DOHH2 (cell line): ENCODE data around the gene ATP7A.

Source experiments
- EZH2phosphoT487 ChIP-seq: fragments of 200-600 bp; sonication (generic); IDR thresholded peaks from 2 replicates; pipeline ENCODE4 v1.6.1; 2017; ENCODE audit warnings: borderline replicate concordance, mild to moderate bottlenecking, antibody characterized with exemption, low read length, moderate library complexity, mixed read lengths
- TF ChIP-seq, protein P1 (sequence below): fragments of 200-600 bp; sonication (generic); IDR thresholded peaks from one replicate; pipeline ENCODE4 v1.5.1; 2014; ENCODE audit warnings: antibody characterized with exemption, mild to moderate bottlenecking, low read depth, low read length; ENCODE audit not compliant: poor library complexity, severe bottlenecking

GRCh38 chrX:78063687-78064086 lies 153.2 kb downstream of the ATP7A start:
- TF ChIP-seq, protein P1, sequence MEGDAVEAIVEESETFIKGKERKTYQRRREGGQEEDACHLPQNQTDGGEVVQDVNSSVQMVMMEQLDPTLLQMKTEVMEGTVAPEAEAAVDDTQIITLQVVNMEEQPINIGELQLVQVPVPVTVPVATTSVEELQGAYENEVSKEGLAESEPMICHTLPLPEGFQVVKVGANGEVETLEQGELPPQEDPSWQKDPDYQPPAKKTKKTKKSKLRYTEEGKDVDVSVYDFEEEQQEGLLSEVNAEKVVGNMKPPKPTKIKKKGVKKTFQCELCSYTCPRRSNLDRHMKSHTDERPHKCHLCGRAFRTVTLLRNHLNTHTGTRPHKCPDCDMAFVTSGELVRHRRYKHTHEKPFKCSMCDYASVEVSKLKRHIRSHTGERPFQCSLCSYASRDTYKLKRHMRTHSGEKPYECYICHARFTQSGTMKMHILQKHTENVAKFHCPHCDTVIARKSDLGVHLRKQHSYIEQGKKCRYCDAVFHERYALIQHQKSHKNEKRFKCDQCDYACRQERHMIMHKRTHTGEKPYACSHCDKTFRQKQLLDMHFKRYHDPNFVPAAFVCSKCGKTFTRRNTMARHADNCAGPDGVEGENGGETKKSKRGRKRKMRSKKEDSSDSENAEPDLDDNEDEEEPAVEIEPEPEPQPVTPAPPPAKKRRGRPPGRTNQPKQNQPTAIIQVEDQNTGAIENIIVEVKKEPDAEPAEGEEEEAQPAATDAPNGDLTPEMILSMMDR: no peak
- no peak for TF ChIP-seq EZH2phosphoT487
